Glomerular endothelial cell (primary cell): ENCODE data around the gene SCART1. TPM values are rescaled to one million over a fixed set of nuclear protein-coding genes. Genes with fewer than 3 reads are reported as not detected.

Source experiments
- DNase-seq: peaks from one replicate; pipeline ENCODE4 v3.0.0-alpha.2; 2011; ENCODE audit warnings: low read depth, low spot score; ENCODE audit errors: extremely low read depth
- total RNA-seq: library from RNA; depleted of rRNA; stranded (reverse); fragments of >200 nt; gene quantifications from 2 replicates; pipeline ENCODE4 v1.2.3, GENCODE V29; 2015

SCART1 gene
- total RNA-seq, 1 donor from 2014 or later: 1.3 TPM

DNA sequence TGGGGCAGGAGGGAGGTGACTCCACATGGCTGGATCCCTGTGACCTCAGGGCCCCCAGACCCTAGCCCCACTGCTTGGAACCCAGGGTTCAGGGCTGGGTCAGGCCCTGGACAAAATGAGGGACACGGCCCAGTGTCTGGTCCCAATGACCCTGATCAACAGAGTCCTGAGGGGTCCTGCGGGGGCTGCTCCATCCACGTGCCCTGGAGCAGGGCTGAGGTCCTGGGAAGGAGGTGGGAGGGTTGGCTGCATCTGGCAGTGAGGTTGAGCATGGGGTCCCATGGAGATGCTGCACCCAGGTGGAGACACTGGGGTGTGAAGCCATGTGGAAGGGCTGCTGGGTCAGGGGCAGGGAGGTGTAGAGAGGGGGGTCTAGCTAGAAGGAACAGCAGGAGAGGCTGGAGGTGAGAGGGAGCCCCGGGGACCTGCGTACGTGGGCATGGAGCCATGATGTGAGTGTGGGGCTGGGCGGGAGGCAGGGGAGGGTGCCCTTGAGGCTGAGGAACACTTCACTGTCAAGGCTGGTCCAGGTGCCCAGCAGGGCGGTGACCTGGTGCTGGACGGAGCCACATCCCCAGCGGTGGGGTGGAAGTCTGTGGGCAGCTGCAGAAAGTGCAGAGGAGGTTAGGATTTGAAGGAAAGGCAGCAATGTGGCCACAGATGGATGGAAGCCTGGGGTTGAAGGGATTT, 604 bp downstream of the SCART1 start:
- DNase-seq: no peak

DNA sequence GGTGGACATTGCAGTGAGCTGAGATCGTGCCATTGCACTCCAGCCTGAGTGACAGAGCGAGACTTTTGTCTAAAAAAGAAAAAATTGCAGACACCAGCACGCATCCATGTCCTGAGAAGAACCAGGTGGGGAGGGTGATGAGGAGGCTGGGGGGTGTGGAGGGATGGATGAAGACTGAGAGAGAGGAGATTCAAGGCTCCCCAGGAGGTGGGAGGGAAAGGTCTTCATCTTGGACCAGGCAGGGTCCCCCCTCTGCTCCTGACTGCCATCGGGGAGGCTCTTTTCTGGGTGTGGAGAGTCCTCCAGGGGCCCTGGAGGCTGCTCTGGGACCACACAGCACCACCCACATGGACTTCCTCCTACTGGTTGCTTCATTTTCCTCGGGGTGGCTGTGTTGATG, 1.5 kb downstream of the SCART1 start:
- no peak for DNase-seq

DNA sequence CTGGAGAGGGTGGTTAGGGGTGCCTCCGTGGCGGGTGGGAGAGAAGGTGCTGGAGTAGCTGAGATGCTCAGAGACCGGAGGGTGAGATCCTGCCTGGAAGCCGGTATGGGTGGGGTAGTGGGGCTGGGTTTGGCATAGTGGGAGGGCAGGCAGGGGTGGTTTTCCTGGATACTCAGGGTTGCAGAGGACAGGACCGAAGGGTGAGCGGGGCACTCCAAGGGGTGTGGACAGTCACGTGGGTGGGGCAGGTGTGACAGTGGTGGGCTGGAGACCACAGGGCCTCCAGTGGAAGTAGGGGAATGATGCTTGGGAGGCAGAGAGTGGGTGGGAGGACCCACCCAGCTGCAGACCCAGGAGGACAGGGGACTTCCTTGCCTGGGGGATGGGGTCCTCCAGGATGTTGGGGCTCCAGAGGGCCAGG, 1.9 kb downstream of the SCART1 start:
- DNase-seq: no peak

DNA sequence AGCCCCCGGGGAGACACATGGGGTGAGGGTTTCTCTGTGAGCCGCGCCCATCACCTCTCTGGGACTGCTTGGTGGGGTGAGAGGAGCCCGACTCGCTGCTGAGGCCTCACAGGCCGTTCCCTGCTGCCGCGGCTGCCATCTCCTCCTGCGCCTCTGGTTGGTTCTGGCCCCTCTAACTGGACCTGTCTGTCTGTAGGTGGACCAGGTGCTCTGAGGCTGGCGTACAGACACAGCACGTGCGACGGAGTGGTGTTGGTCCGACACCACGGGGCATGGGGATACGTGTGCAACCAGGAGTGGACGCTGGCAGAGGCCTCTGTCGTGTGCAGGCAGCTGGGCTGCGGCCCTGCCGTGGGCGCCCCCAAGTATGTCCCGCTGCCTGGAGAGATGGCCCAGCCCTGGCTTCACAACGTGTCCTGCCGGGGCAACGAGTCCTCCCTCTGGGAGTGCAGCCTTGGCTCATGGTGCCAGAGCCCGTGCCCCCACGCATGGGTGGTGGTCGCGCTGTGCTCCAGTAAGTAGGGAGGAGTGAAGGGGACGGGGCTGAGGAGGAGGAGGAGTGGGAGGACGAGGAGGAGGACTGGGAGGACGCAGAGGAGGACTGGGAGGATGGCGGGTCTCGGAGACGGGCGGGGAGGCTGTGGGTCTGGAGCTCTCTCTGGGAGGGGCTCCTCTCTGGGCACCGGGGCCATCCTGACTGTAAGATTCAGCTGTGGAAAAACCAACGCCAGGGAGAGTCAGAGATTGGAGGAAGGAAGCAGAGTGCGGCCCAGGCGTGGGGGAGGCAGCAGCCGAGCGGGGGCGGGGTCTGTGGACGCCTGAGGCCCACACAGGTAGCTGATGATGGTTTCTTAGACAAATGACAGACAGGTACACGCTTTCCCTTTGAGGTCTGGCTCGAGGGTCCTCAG, 2.6 kb downstream of the SCART1 start:
- no peak for DNase-seq

DNA sequence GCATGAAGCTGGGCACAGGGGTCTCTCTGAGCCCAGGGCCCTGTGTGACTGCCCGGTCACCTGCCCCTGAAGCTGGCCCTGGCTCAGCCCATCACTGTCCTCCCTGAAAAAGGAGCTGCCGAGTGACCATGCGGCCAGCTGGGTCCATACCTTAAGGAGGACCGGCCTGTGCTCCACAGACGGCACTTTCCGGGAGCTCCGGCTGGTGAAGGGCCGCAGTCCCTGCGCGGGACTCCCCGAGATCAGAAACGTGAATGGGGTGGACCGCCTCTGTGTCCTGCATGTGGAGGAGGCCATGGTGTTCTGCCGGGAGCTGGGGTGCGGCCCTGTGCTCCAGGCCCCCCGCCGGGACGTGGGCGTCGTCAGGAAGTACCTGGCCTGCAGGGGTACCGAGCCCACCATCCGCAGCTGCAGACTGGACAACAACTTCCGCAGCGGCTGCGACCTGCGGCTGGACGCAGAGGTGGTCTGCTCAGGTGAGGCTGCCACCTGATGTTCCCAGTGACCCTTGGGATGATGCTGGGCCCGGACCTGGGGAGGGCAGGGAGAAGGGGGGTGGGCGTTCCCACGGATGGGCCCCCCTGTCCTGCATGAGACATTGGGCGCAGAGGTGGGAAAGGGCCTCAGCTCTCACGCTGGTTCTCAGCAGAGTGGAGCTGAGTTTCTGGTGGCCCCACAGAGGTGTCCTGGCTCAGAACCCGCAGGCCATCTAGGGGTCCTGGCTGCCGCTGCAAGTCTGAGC, 3.5 kb downstream of the SCART1 start:
- DNase-seq: no peak

DNA sequence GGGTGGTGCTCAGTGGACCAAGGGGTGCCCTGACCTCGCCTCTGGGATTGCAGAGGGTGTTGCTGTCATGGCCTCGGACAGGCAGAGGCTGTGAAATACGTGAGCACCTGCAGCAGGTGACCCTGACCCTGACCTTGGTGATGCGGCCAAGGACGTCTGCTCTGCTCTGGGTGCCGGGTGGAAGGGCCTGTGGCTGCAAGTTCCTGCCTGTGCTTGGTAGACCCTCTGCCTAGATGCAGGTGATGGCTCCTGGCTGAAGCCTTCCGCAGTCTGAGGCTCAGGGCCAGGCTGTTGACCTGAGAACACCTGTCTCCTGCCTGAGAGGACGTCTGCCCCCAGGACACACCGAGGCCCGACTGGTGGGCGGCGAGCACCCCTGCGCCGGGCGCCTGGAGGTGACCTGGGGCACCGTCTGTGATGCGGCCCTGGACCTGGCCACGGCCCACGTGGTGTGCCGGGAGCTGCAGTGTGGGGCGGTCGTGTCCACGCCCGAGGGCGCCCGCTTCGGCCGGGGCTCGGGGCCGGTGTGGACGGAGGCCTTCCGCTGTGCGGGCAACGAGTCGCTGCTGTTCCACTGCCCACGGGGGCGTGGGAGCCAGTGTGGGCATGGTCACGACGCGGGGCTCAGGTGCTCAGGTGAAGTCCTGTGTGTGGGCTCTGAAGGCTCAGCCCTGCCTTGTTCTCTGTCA, 4.4 kb downstream of the SCART1 start:
- no peak for DNase-seq

DNA sequence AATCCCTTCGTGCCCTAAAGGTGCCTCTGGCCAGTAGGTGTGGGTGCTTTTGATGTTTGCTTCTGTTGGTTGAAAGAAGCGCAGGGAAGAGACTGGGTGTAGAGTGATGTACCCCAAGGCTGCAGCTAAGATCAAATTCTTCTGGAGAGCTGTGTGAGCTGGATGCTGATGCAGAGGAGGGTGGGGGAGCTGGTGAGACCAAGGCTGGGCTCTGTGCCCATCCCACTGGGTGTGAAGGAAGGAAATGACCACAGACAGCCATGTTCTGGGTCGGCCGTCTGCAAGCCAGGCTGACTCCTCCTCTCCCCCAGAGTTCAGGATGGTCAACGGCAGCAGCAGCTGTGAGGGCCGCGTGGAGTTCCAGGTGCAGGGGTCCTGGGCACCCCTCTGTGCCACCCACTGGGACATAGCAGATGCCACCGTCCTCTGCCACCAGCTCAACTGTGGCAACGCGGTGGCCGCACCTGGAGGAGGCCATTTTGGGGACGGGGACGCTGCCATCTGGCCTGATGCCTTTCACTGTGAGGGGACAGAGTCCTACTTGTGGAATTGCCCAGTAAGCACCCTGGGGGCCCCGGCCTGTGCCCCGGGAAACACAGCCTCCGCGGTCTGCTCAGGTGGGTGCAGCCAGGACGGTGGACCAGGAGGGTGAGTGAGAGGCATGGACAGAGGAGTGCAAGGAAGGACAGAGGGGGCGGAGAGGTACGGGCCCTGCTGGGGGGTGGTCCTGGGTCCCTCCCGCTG, 5.1 kb downstream of the SCART1 start:
- no peak for DNase-seq

DNA sequence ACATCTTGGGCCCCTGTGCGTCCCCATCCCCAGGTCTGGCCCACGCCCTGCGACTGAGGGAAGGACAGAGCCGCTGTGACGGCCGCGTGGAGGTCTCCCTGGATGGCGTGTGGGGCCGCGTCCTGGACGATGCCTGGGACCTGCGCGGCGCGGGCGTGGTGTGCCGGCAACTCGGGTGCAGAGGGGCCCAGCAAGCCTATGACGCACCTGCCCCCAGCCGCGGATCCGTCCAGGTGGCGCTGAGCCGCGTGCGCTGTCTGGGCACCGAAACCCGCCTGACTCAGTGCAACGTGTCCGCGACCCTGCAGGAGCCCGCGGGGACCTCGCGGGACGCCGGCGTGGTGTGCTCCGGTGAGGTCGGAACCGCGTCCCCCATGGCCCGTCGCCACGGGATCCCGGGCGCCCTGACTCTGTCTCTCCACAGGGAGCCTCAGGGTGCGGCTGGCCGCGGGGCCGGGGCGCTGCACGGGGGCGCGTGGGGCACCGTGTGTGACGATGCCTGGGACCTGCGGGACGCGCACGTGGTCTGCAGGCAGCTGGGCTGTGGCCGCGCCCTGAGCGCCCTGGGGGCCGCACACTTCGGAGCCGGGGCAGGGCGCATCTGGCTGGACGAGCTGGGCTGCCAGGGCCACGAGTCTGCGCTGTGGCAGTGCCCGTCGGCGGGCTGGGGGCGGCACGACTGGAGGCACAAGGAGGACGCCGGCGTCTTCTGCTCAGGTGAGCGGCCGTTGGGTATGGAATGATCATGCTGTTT, 5.9 kb downstream of the SCART1 start:
- DNase-seq: no peak

DNA sequence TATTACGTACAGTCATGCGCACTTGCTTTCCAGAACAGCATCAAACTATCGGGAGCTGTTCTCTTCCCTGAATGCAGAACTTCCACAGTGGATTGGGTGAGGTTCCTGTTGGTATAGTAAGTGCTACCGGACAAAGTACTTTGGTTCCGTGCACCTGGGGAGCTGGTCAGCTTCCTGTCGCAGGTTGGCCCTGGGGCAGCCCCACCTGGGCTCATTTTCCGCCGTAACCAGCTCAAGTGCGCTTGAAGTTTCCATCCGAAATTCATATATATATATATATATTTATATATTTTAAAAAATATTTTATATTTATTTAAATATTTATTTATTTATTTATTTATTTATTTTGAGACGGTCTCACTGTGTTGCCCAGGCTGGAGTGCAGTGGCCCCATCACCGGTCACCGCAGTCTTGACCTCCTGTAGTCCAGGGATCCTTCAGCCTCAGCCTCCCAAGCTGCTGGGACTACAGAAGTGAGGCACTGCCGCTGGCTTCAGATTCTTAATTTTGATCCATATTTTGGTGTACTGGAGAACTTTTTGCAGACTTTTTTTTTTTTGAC, 6.5 kb downstream of the SCART1 start:
- no peak for DNase-seq

DNA sequence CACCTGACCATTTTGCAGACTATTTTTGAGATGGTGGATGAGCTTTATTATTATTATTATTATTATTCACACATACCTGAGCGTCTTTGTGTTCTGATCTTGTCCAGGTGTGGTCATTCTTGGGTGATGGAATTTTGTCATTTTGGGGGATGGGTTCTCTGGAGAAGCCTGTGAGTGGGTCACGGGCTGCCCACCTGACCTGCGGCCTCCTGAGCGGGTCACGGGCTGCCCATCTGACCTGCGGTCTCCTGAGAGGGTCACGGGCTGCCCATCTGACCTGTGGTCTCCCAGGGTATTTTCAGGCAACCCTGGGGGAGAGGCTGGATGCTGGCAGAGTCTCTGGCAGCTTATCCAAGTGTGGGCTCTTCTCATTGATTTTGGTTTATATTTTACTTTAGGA, 7.3 kb downstream of the SCART1 start:
- DNase-seq: no peak

DNA sequence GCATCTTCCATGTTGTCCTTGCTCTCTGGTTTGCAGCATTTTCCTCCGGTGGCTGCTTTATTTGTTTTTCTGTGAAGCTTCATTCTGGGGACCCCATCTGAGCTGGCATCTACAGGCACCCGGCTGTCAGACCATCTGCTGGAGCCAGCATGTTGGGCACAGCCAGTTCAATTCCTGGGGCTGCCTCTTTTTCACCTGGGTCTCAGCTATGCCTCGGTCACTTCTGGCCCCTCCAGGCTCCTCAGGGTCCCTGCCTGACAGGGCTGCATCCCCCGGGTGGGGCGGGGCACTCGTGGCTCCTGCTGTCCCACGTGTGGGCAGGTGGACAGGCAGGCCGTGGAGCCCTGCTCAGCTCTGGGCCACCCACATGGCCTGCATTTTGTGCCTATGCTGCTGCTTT, 8.1 kb downstream of the SCART1 start:
- DNase-seq: no peak

DNA sequence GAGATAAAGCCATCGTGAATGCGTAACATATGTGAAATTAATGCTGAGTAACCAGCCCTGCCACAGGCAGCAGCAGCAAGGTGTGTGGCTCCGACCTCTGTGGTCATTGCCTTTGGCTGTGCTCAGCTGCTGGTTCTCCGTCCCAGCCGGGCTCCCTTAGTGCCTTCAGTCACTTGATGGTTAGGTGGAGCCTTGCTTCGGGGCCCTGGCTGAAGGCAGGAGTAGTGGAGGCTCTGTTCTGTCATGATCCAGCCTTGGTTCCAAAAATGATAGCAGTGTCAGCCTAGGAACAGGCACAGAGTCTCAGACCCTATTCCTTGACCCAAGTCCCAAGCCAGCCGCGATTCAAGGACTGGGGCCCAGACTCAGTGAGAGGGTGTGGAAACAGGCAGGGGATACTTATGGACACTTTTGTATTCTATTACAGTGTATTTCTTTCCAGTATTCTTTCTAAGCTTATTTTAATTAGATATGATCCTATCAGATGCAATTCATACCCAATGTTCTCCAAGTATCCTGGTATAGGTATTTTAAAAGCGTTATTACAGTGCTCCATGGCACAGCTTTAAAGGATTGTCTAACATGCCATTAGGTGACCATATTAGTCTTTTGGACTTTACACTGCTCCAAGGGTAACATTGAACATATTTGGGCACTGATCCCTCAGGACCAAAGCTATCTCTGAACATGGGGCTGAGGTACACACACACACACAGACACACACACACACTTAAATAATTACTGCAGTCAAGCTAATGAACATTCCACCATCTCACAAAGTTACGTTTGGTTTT, 9.0 kb downstream of the SCART1 start:
- DNase-seq: no peak

DNA sequence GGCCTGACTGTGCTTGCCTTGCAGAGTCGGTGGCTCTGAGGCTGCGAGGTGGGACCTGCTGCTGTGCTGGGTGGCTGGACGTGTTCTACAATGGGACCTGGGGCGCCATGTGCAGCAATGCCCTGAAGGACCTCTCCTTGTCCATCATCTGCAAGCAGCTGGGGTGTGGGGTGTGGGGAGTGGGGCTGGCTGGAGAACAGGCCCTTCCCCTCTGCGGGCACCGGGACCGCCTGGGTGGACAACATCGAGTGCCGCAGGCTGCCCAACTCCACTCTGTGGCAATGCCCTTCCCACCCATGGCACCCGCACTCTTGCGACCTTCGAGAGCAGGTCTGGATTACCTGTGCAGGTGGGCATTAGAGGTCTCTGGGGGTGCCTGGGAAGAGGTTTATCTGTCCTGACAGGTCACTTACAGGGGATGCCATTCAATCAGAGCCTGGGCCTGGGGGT, 10.9 kb downstream of the SCART1 start:
- no peak for DNase-seq

DNA sequence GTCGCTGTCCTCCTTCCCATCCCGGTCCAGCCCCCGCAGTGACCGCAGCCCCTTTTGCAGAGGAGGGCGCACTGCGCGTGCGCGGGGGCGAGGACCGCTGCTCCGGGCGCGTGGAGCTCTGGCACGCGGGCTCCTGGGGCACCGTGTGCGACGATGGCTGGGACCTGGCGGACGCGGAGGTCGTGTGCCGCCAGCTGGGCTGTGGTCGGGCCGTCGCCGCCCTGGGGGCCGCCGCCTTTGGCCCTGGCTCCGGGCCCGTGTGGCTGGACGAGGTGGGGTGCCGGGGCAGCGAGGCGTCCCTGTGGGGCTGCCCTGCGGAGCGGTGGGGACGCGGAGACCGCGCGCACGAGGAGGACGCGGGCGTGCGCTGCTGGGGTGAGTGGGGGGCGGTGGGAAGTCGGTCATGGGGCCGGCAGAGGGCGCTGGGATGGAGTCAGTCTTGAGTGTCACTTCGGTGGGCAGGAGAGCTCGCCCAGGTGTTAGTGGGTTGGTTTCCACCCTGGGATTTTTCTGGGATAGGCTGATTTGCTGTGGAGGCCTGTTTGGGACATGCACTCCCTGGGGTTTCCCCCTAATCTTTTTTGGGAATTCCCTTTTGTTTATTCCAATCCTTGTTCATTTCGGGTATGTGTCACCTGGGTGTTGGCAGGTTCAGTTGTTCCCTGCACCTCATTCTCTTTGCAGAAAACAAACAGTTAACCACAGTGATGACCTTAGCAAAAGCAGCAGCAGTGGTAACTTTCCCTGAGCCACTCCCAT, 11.6 kb downstream of the SCART1 start:
- no peak for DNase-seq

DNA sequence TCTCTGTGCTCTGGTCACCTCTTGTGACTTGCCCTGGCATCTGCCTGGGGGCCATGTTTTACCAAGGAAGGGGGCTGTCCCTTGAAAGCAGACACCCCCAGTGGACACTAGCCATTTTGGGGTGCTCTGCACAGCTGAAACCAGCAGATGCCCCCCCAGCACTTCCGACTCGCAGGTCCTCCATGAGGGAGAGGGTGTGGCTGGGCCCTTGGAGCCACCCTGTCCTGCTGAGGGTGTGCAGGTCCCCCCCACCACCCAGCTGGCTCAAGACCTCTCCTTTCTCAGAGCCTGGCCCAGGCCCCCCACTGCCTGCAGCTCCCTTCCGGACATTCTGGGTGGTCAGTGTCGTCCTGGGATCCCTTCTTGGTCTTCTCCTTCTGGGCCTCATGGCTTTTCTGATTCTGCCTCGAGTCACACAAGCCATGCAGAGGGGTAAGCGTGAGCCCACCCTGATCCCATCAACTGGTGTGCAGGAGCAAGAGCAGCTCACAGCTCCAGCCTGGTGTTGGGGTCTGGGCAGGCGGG, 12.3 kb downstream of the SCART1 start:
- no peak for DNase-seq

DNA sequence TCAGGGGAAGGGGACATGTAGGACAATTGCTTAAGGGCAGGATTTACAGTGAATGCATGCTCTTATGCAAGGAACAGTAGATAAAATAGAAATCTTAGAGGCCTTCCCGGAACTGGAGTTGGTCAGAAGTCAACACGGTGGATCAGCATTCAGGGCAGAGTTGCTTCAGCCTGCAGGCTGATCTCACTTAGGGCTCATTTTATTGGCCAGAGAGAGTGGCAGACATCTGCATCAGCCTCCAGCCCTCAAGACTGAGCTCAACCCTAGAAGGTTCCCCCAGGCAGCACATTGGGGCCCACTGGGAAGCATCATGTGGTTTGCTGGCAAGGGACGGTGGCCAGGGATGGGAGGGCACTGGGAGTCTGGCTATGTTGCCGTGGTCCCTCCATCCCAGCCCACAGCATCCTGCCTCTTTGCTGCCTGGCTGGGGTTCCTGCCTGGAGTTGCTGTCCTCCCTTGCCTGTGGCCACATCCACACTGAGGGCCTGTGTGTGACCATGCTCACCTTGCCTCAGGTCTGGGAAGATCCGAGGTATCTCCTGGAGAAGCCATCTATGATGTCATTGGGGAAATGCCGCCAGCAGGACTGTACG, 13.0 kb downstream of the SCART1 start:
- no peak for DNase-seq
